ENCODE results near the gene CCDC88B. TPM values are rescaled to one million over a fixed set of nuclear protein-coding genes. Genes with fewer than 3 reads are reported as not detected.

The CCDC88B gene
- total and polyA plus RNA-seq, 9 of the 15 experiments (the other 6 are each of a cell fraction or from before 2014, with no cell fraction given) = 0.13 to 18.1 (median 7.9) TPM

DNA sequence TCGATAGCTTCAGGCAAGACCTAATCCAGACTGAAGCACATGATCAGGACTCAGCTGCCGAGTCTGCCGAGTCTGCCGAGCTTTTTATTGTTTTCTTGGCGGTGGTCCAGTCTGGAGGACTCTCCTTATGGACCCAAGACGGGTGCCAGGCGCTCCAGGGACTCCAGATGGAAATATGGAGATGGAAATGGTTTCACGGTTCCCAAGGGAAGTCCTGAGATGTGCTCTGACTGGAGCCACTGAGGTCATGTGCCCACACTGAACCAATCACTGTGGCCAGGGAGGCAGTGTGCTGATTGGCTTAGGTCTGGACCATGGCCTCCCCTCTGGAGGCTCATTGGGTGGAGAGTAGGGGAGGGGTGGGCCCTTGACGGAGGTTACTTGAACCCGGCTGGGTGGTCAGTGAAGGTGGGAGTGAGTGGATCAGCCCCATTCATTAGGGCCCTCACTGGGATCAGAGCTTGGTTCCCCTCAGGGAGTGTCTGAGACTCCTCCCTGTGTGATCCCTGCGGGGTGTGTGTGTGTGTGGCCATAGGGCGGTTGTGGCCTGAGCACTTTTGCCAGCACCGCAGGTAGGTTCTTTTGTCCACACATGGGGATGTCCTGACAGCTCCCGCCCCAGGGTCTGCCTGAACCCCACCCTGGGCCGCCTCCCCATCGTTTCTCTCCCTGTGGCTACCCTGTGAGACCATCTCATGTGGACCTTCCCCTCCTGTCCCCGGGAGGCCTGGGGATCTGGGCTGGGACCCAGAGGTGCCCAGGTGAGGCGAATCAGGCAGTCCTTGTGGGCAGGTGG, 33.0 kb downstream of the CCDC88B start (continued):
- TF ChIP-seq, protein P1, sequence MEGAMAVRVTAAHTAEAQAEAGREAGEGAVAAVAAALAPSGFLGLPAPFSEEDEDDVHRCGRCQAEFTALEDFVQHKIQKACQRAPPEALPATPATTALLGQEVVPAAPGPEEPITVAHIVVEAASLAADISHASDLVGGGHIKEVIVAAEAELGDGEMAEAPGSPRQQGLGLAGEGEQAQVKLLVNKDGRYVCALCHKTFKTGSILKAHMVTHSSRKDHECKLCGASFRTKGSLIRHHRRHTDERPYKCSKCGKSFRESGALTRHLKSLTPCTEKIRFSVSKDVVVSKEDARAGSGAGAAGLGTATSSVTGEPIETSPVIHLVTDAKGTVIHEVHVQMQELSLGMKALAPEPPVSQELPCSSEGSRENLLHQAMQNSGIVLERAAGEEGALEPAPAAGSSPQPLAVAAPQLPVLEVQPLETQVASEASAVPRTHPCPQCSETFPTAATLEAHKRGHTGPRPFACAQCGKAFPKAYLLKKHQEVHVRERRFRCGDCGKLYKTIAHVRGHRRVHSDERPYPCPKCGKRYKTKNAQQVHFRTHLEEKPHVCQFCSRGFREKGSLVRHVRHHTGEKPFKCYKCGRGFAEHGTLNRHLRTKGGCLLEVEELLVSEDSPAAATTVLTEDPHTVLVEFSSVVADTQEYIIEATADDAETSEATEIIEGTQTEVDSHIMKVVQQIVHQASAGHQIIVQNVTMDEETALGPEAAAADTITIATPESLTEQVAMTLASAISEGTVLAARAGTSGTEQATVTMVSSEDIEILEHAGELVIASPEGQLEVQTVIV (CRISPR knock-in tag; IDR thresholded peaks at IDR 0.05; ENCODE audit: borderline replicate concordance) = no peak
- TF ChIP-seq MBD2 (IDR thresholded peaks at IDR 0.05; ENCODE audit: borderline replicate concordance, low read depth) (peak; percentile 90; the same call in 1 of the 2 replicates), USF1 (CRISPR knock-in tag; IDR thresholded peaks at IDR 0.05) (peak; percentile 99)

DNA sequence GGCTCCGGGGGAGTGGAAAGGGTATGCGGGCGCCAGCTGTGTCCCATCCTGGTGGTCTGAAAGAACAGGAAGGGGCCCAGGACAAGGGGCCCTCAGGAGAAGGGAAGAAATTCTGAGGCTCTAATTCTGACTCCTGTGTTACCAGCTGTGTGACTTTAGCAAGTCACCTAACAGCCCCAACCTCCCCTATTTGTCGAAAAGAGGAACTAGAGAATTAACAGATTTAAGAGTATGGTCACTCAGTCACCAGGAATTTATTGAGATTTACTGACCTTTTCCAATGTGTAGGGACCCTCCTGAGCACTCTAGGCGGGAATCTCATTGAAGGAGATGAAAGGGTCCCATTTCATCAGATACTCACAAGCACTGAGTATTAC, 33.6 kb downstream of the CCDC88B start:
- DNase-seq (ENCODE audit: extremely low read depth in 1 of 4, low spot score in 3 of 4) = no peak
- peak overlapping the region; percentile 41 for H3K4me3 ChIP-seq
- peaks cover 18% of the 10 kb centered on the region; the same call in 1 of the 3 replicates for H3K36me3 ChIP-seq (ENCODE audit: control insufficient read depth, insufficient read depth, low read length)
- FAIRE-seq = peak; percentile 48
- ChIA-PET POLR2A (interaction anchor here (0.6 to 1.0 kb wide), 3 partner anchors 62 to 676 kb away, joined by 3 to 4 read pairs (median 3); no protein-coding TSS in a partner anchor), CTCF (ENCODE audit: low intra/inter-chr PET ratio) (no interaction called here)
- WGBS (ENCODE audit: insufficient coverage, low coverage, missing lambda C conversion rate) = 24% methylated on average over 5 of the region's 5 CpGs
- peak overlapping the region; percentile 51 to 88; a peak in 3 of 4 replicates for H3K9ac ChIP-seq (ENCODE audit: insufficient read depth in 1 of 2, low read depth in 2 of 2, low read length in 2 of 2)
- intact Hi-C loops (cut with micrococcal nuclease) (no loop called here), in situ Hi-C loops (cut with MboI) (no loop called here)
- peaks cover 0 to 24% of the 10 kb centered on the region in 2 experiments; a peak in 2 of 5 replicates for H3K4me1 ChIP-seq (replicated peaks in 1 of 2; ENCODE audit: control insufficient read depth in 2 of 2, insufficient read depth in 2 of 2, low read length in 2 of 2)
- H2AFZ ChIP-seq (ENCODE audit: low read depth, low read length) = peak overlapping the region; percentile 91
- H3K27me3 ChIP-seq (ENCODE audit: control insufficient read depth in 2 of 2, insufficient read depth in 2 of 2, low read length in 2 of 2) = peaks cover 2 to 3% of the 10 kb centered on the region in 2 experiments; a peak in 4 of 5 replicates
- H3K4me2 ChIP-seq (ENCODE audit: insufficient read depth, low read length) = peak overlapping the region; percentile 85
- H4K20me1 ChIP-seq (replicated peaks; ENCODE audit: control insufficient read depth, insufficient read depth, low read length) = no peaks in the 10 kb centered on the region
- ATAC-seq = peak; percentile 36
- H3K9me3 ChIP-seq (replicated peaks; ENCODE audit: control insufficient read depth, insufficient read depth, low read depth, low read length) = no peaks in the 10 kb centered on the region; the same call in 1 of the 2 replicates
- no peaks in the 10 kb centered on the region for H3K79me2 ChIP-seq (ENCODE audit: control insufficient read depth, insufficient read depth, low read length)
- no peaks in the 10 kb centered on the region for H3K9me1 ChIP-seq (ENCODE audit: control insufficient read depth, insufficient read depth, low read length)
- 0 out of 3 replicates have a peak overlapping the region, but pooled peaks have one; percentile 27 for H3K27ac ChIP-seq (ENCODE audit: extremely low read depth, low read depth, low read length)
- no TSS peak for BruUV-seq (replicated peaks)
- peak; percentile 61 for TF ChIP-seq NFE2 (IDR thresholded peaks at IDR 0.05; ENCODE audit: low read depth)
- peak; percentile 50; the same call in 1 of the 2 replicates for TF ChIP-seq TEAD4 (IDR thresholded peaks at IDR 0.05; ENCODE audit: low read length)
- TF ChIP-seq TEAD4 (CRISPR knock-in tag; IDR thresholded peaks at IDR 0.05; ENCODE audit: borderline replicate concordance) = no peak
- TF ChIP-seq KDM1A (IDR thresholded peaks at IDR 0.05) = peak; percentile 43 to 49; a peak in 2 of 4 replicates
- TF ChIP-seq, protein P2, sequence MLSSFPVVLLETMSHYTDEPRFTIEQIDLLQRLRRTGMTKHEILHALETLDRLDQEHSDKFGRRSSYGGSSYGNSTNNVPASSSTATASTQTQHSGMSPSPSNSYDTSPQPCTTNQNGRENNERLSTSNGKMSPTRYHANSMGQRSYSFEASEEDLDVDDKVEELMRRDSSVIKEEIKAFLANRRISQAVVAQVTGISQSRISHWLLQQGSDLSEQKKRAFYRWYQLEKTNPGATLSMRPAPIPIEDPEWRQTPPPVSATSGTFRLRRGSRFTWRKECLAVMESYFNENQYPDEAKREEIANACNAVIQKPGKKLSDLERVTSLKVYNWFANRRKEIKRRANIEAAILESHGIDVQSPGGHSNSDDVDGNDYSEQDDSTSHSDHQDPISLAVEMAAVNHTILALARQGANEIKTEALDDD (IDR thresholded peaks at IDR 0.05) = peak; percentile 46; the same call in 1 of the 2 replicates
- peak; percentile 82 for TF ChIP-seq SPI1 (IDR thresholded peaks at IDR 0.05; ENCODE audit: borderline replicate concordance, low read depth, low read length)
- TF ChIP-seq CBFA2T2 (conservative IDR thresholded peaks at IDR 0.05) = no peak
- TF ChIP-seq, protein P3, sequence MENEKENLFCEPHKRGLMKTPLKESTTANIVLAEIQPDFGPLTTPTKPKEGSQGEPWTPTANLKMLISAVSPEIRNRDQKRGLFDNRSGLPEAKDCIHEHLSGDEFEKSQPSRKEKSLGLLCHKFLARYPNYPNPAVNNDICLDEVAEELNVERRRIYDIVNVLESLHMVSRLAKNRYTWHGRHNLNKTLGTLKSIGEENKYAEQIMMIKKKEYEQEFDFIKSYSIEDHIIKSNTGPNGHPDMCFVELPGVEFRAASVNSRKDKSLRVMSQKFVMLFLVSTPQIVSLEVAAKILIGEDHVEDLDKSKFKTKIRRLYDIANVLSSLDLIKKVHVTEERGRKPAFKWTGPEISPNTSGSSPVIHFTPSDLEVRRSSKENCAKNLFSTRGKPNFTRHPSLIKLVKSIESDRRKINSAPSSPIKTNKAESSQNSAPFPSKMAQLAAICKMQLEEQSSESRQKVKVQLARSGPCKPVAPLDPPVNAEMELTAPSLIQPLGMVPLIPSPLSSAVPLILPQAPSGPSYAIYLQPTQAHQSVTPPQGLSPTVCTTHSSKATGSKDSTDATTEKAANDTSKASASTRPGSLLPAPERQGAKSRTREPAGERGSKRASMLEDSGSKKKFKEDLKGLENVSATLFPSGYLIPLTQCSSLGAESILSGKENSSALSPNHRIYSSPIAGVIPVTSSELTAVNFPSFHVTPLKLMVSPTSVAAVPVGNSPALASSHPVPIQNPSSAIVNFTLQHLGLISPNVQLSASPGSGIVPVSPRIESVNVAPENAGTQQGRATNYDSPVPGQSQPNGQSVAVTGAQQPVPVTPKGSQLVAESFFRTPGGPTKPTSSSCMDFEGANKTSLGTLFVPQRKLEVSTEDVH (IDR thresholded peaks at IDR 0.05; ENCODE audit: low read depth, partially characterized antibody) = no peak
- TF ChIP-seq ELF1 (tag; IDR thresholded peaks at IDR 0.05) = no peak
- no peak for TF ChIP-seq ESRRA (IDR thresholded peaks at IDR 0.05; ENCODE audit: borderline replicate concordance, low read depth)
